ENCODE measurements around the gene RDX. TPM values are rescaled to one million over a fixed set of nuclear protein-coding genes. Genes with fewer than 3 reads are reported as not detected.
A peak's percentile ranks its signal among the peaks of the same experiment; 100 is the strongest.

RDX gene
- total and polyA plus RNA-seq, 9 of the 15 experiments (the other 6 are each of a cell fraction or from before 2014, with no cell fraction given), result 35.6 to 62.1 (median 54.3) TPM

GRCh38 chr11:110148775-110149744, 147.4 kb downstream of the RDX start (continued):
- TF ChIP-seq RCOR1 (IDR thresholded peaks at IDR 0.05; ENCODE audit: borderline replicate concordance in 1 of 2, low read depth in 2 of 2, low read length in 2 of 2) (peak in 1 of 2 experiments; percentile 88; a peak in 2 of 4 replicates), GATAD2B (IDR thresholded peaks at IDR 0.05; ENCODE audit: borderline replicate concordance) (peak; percentile 33; the same call in 1 of the 2 replicates), ZBTB12 (CRISPR knock-in tag; IDR thresholded peaks at IDR 0.05) (peak; percentile 13; the same call in 1 of the 2 replicates), FOSL1 (tag; conservative IDR thresholded peaks at IDR 0.05) (peak; percentile 96), CREB1 (IDR thresholded peaks at IDR 0.05) (0 out of 2 replicates have a peak, but pooled peaks have one; percentile 31), CREB1 (CRISPR knock-in tag; IDR thresholded peaks at IDR 0.05) (no peak), SMARCB1 (IDR thresholded peaks at IDR 0.05; ENCODE audit: insufficient read length, low read depth) (no peak), NCOR1 (IDR thresholded peaks at IDR 0.05) (peak; percentile 61), ZC3H11A (IDR thresholded peaks at IDR 0.05; ENCODE audit: low read depth, low read length) (no peak), ATF3 (IDR thresholded peaks at IDR 0.05) (peak; percentile 85), ATF3 (CRISPR knock-in tag; conservative IDR thresholded peaks at IDR 0.05) (no peak), ARID1B (IDR thresholded peaks at IDR 0.05) (peak; percentile 82), JUN (IDR thresholded peaks at IDR 0.05; ENCODE audit: borderline replicate concordance, low read depth, low read length) (peak; percentile 30; the same call in 1 of the 2 replicates), JUN (CRISPR knock-in tag; IDR thresholded peaks at IDR 0.05; ENCODE audit: borderline replicate concordance) (no peak), FOS (IDR thresholded peaks at IDR 0.05; ENCODE audit: extremely low read depth, insufficient read length) (peak; percentile 30), DPF2 (IDR thresholded peaks at IDR 0.05) (peak; percentile 80), STAT5A (IDR thresholded peaks at IDR 0.05; ENCODE audit: borderline replicate concordance, low read length) (peak; percentile 33; the same call in 1 of the 2 replicates), NR2C1 (IDR thresholded peaks at IDR 0.05) (no peak), NR2C1 (tag; IDR thresholded peaks at IDR 0.05) (peak; percentile 30; the same call in 1 of the 2 replicates), LEF1 (IDR thresholded peaks at IDR 0.05) (no peak), MBD2 (IDR thresholded peaks at IDR 0.05; ENCODE audit: borderline replicate concordance, low read depth) (0 out of 2 replicates have a peak, but pooled peaks have one; percentile 34), CEBPG (CRISPR knock-in tag; IDR thresholded peaks at IDR 0.05) (no peak), CEBPG (tag; conservative IDR thresholded peaks at IDR 0.05 in 1 of 2, IDR thresholded peaks at IDR 0.05 in 1 of 2) (peak in 1 of 2 experiments; percentile 67; a peak in 2 of 4 replicates), CBFA2T3 (IDR thresholded peaks at IDR 0.05) (peak; percentile 84), LCOR (CRISPR knock-in tag; IDR thresholded peaks at IDR 0.05) (peak; percentile 81; the same call in 1 of the 2 replicates)
- TF ChIP-seq, protein P1, sequence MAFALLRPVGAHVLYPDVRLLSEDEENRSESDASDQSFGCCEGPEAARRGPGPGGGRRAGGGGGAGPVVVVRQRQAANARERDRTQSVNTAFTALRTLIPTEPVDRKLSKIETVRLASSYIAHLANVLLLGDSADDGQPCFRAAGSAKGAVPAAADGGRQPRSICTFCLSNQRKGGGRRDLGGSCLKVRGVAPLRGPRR (CRISPR knock-in tag; IDR thresholded peaks at IDR 0.05), result no peak
- TF ChIP-seq, protein P2, sequence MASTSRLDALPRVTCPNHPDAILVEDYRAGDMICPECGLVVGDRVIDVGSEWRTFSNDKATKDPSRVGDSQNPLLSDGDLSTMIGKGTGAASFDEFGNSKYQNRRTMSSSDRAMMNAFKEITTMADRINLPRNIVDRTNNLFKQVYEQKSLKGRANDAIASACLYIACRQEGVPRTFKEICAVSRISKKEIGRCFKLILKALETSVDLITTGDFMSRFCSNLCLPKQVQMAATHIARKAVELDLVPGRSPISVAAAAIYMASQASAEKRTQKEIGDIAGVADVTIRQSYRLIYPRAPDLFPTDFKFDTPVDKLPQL (IDR thresholded peaks at IDR 0.05; ENCODE audit: extremely low read depth, insufficient read length), result no peak

All from K562 (cell line).